Liver (tissue), 9 donors: ENCODE results near the gene MAML3. TPM values are rescaled to one million over a fixed set of nuclear protein-coding genes. Genes with fewer than 3 reads are reported as not detected.

ENCODE experiments used
- DNase-seq: peaks from one replicate; pipeline ENCODE4 v3.0.0-alpha.2; 2017; ENCODE audit warnings: low spot score
- H3K27ac ChIP-seq, 2 donors: one replicate each; pipeline ENCODE4 v1.7.0; 2013; ENCODE audit warnings: inconsistent platforms in 2 of 2, low read length in 2 of 2, control low read depth in 1 of 2, low read depth in 1 of 2, mild to moderate bottlenecking in 1 of 2
- H3K27me3 ChIP-seq, 4 donors: one replicate each; pipeline versions ENCODE4 v1.6.1 to v1.7.0; 2013; ENCODE audit warnings: low read length in 3 of 4, inconsistent platforms in 1 of 4, mild to moderate bottlenecking in 1 of 4, moderate library complexity in 1 of 4; ENCODE audit not compliant: control insufficient read depth in 4 of 4, insufficient read depth in 4 of 4
- H3K36me3 ChIP-seq, 4 donors: one replicate each; pipeline versions ENCODE4 v1.6.1 to v1.7.0; 2013; ENCODE audit warnings: low read length in 3 of 4, mild to moderate bottlenecking in 3 of 4, low read depth in 1 of 4, moderate library complexity in 1 of 4; ENCODE audit not compliant: control insufficient read depth in 4 of 4, insufficient read depth in 3 of 4
- H3K4me1 ChIP-seq, 4 donors: one replicate each; pipeline versions ENCODE4 v1.6.1 to v1.7.0; 2013; ENCODE audit warnings: low read length in 3 of 4, mild to moderate bottlenecking in 3 of 4, moderate library complexity in 1 of 4; ENCODE audit not compliant: control insufficient read depth in 4 of 4, insufficient read depth in 4 of 4
- H3K4me3 ChIP-seq, 3 donors: one replicate each; pipeline versions ENCODE4 v1.6.1 to v1.7.0; 2013; ENCODE audit warnings: low read length in 3 of 3, control low read depth in 1 of 3, low read depth in 1 of 3, mild to moderate bottlenecking in 1 of 3
- H3K9ac ChIP-seq, 2 donors: one replicate each; pipeline ENCODE4 v1.7.0; 2013; ENCODE audit warnings: low read length in 2 of 2, mild to moderate bottlenecking in 2 of 2, moderate library complexity in 2 of 2, control low read depth in 1 of 2, low read depth in 1 of 2
- H3K9me3 ChIP-seq, 4 donors: one replicate each; pipeline versions ENCODE4 v1.6.1 to v1.7.0; 2013; ENCODE audit warnings: low read length in 3 of 4; ENCODE audit not compliant: control insufficient read depth in 4 of 4
- CTCF ChIP-seq: fragments of 150-350 bp; IDR thresholded peaks from 2 replicates; pipeline ENCODE4 v1.5.1; 2017; ENCODE audit warnings: improper control_type of control experiment, low read depth, low read length; ENCODE audit not compliant: missing input control
- EGR1 ChIP-seq, 2 donors: IDR thresholded peaks; 2 replicates each; pipeline ENCODE4 v1.6.1; 2016 to 2018; ENCODE audit warnings: antibody characterized with exemption in 2 of 2, low read depth in 2 of 2
- FOXA1 ChIP-seq: IDR thresholded peaks from 2 replicates; pipeline ENCODE4 v1.6.1; 2016; ENCODE audit warnings: antibody characterized with exemption
- FOXA2 ChIP-seq: IDR thresholded peaks from 2 replicates; pipeline ENCODE4 v1.6.1; 2016; ENCODE audit warnings: antibody characterized with exemption
- GABPA ChIP-seq, 2 donors: IDR thresholded peaks in 1 of 2; conservative IDR thresholded peaks in 1 of 2; 2 replicates each; pipeline ENCODE4 v1.6.1; 2016; ENCODE audit warnings: antibody characterized with exemption in 2 of 2, mild to moderate bottlenecking in 1 of 2, moderate library complexity in 1 of 2
- HNF4A ChIP-seq, 2 donors: conservative IDR thresholded peaks; 2 replicates each; pipeline ENCODE4 v1.6.1; 2016; ENCODE audit warnings: antibody characterized with exemption in 2 of 2, mild to moderate bottlenecking in 2 of 2
- HNF4G ChIP-seq: IDR thresholded peaks from 2 replicates; pipeline ENCODE4 v1.6.1; 2016; ENCODE audit warnings: antibody characterized with exemption
- JUND ChIP-seq, 2 donors: IDR thresholded peaks; 2 replicates each; pipeline ENCODE4 v1.6.1; 2016; ENCODE audit warnings: antibody characterized with exemption in 2 of 2
- MAX ChIP-seq: IDR thresholded peaks from 2 replicates; pipeline ENCODE4 v1.6.1; 2016; ENCODE audit warnings: antibody characterized with exemption
- NR2F2 ChIP-seq: IDR thresholded peaks from 2 replicates; pipeline ENCODE4 v1.6.1; 2016; ENCODE audit warnings: antibody characterized with exemption
- RAD21 ChIP-seq, 2 donors: IDR thresholded peaks; 2 replicates each; pipeline ENCODE4 v1.6.1; 2016; ENCODE audit warnings: antibody characterized with exemption in 2 of 2, mild to moderate bottlenecking in 2 of 2
- RXRA ChIP-seq, 2 donors: IDR thresholded peaks; 2 replicates each; pipeline ENCODE4 v1.6.1; 2017 to 2018; ENCODE audit warnings: antibody characterized with exemption in 2 of 2, mild to moderate bottlenecking in 1 of 2
- SP1 ChIP-seq: IDR thresholded peaks from 2 replicates; pipeline ENCODE4 v1.6.1; 2018; ENCODE audit warnings: antibody characterized with exemption, mild to moderate bottlenecking
- TAF1 ChIP-seq: conservative IDR thresholded peaks from 2 replicates; pipeline ENCODE4 v1.6.1; 2016; ENCODE audit warnings: antibody characterized with exemption, mild to moderate bottlenecking
- YY1 ChIP-seq: IDR thresholded peaks from 2 replicates; pipeline ENCODE4 v1.6.1; 2016; ENCODE audit warnings: antibody characterized with exemption, mild to moderate bottlenecking
- WGBS: extraction: QIAGEN DNeasy Blood & Tissue Kit; methylation state at CpG from one replicate; pipeline ENCODE4 v1.1.7; 2013; 5-methylcytosine and 5-hydroxymethylcytosine counted together
- polyA plus RNA-seq, 2 donors: library from polyadenylated mRNA; stranded (reverse) in 1 of 2; unstranded in 1 of 2; fragments of 200-250 nt in 1 of 2; fragments of >200 nt in 1 of 2; fragmentation: Nextera tagmentation in 1 of 2; extraction: Ambion mirVana in 1 of 2; gene quantifications; one replicate each; pipeline versions ENCODE4 v1.2.1 to v1.2.3, GENCODE V29; 2013 to 2015
- total RNA-seq, 2 donors: library from RNA; depleted of rRNA; stranded (reverse); fragments of >200 nt; gene quantifications; one replicate each; pipeline ENCODE4 v1.2.3, GENCODE V29; 2014
- TF ChIP-seq, protein P1 (sequence below): IDR thresholded peaks from 2 replicates; pipeline ENCODE4 v1.6.1; 2016; ENCODE audit warnings: antibody characterized with exemption
- TF ChIP-seq, protein P2 (sequence below): IDR thresholded peaks from 2 replicates; pipeline ENCODE4 v1.6.1; 2016; ENCODE audit warnings: antibody characterized with exemption, mild to moderate bottlenecking
- TF ChIP-seq, protein P3 (sequence below): IDR thresholded peaks from 2 replicates; pipeline ENCODE4 v1.6.1; 2016; ENCODE audit warnings: antibody characterized with exemption
- donor health status: healthy.
- donor health status: healthy.
- donor health status: healthy.
- donor health status: healthy.
- donor health status: healthy.

Gene MAML3
- total and polyA plus RNA-seq, 4 donors = 1.3 to 4.3 (median 2.7) TPM

- H3K27me3 ChIP-seq = no peaks in the 10 kb centered on the region
- no peaks in the 10 kb centered on the region for H3K36me3 ChIP-seq
- TF ChIP-seq JUND (IDR thresholded peaks at IDR 0.05) (no peak), NR2F2 (no peak), RXRA (IDR thresholded peaks at IDR 0.05) (peak in 1 of 2 donors; percentile 22), SP1 (no peak), CTCF (no peak), HNF4G (no peak), EGR1 (IDR thresholded peaks at IDR 0.05; ENCODE audit: low read depth in 2 of 2) (no peak), HNF4A (conservative IDR thresholded peaks at IDR 0.05) (peak in 1 of 2 donors; percentile 30), MAX (no peak), YY1 (no peak), GABPA (IDR thresholded peaks at IDR 0.05 in 1 of 2, conservative IDR thresholded peaks at IDR 0.05 in 1 of 2) (no peak), TAF1 (no peak), FOXA2 (no peak), RAD21 (IDR thresholded peaks at IDR 0.05) (peak in 1 of 2 donors; percentile 52), FOXA1 (no peak)
- TF ChIP-seq, protein P1, sequence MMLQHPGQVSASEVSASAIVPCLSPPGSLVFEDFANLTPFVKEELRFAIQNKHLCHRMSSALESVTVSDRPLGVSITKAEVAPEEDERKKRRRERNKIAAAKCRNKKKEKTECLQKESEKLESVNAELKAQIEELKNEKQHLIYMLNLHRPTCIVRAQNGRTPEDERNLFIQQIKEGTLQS = no peak
- TF ChIP-seq, protein P2, sequence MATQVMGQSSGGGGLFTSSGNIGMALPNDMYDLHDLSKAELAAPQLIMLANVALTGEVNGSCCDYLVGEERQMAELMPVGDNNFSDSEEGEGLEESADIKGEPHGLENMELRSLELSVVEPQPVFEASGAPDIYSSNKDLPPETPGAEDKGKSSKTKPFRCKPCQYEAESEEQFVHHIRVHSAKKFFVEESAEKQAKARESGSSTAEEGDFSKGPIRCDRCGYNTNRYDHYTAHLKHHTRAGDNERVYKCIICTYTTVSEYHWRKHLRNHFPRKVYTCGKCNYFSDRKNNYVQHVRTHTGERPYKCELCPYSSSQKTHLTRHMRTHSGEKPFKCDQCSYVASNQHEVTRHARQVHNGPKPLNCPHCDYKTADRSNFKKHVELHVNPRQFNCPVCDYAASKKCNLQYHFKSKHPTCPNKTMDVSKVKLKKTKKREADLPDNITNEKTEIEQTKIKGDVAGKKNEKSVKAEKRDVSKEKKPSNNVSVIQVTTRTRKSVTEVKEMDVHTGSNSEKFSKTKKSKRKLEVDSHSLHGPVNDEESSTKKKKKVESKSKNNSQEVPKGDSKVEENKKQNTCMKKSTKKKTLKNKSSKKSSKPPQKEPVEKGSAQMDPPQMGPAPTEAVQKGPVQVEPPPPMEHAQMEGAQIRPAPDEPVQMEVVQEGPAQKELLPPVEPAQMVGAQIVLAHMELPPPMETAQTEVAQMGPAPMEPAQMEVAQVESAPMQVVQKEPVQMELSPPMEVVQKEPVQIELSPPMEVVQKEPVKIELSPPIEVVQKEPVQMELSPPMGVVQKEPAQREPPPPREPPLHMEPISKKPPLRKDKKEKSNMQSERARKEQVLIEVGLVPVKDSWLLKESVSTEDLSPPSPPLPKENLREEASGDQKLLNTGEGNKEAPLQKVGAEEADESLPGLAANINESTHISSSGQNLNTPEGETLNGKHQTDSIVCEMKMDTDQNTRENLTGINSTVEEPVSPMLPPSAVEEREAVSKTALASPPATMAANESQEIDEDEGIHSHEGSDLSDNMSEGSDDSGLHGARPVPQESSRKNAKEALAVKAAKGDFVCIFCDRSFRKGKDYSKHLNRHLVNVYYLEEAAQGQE = no peak
- TF ChIP-seq, protein P3, sequence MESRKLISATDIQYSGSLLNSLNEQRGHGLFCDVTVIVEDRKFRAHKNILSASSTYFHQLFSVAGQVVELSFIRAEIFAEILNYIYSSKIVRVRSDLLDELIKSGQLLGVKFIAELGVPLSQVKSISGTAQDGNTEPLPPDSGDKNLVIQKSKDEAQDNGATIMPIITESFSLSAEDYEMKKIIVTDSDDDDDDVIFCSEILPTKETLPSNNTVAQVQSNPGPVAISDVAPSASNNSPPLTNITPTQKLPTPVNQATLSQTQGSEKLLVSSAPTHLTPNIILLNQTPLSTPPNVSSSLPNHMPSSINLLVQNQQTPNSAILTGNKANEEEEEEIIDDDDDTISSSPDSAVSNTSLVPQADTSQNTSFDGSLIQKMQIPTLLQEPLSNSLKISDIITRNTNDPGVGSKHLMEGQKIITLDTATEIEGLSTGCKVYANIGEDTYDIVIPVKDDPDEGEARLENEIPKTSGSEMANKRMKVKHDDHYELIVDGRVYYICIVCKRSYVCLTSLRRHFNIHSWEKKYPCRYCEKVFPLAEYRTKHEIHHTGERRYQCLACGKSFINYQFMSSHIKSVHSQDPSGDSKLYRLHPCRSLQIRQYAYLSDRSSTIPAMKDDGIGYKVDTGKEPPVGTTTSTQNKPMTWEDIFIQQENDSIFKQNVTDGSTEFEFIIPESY = no peak
- DNase-seq = no peak
- 48% methylated on average over 8 of the region's 8 CpGs for WGBS
- no peaks in the 10 kb centered on the region for H3K9me3 ChIP-seq
- H3K27ac ChIP-seq = no peak overlapping the region
- H3K4me1 ChIP-seq = peaks cover 0 to 20% (median 14%) of the 10 kb centered on the region in 4 donors
- no peak overlapping the region for H3K9ac ChIP-seq
- no peak overlapping the region for H3K4me3 ChIP-seq
Measured at GRCh38 chr4:140044337-140044902, 109.6 kb downstream of the MAML3 start.
